ENCODE measurements around the gene BARX1.

The BARX1 gene

GRCh38 chr9:93917121-93917853 is 37.9 kb downstream of the BARX1 start:
- no peak for DNase-seq (ENCODE audit: low read depth, low spot score)

DNA sequence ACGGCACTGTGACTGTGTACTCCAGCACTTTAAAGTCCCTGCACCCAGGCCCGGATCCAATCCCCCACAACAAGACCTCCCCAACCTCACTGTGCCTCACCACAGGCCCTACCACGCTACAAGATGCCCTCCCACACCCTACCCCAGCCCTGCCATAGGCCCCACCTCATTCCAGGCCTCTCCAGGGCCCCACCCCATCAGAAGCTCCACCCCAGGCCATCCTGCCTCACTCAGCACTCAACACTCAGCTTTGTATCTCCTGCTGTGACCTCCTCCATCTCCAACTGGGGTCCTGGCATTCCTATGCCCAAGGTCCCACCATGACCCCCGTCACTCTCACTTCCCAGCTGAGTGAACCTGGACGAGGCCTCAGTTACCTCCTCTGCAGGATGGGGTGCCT is 38.8 kb downstream of the BARX1 start:
- no peak for DNase-seq (ENCODE audit: low read depth, low spot score)

DNA sequence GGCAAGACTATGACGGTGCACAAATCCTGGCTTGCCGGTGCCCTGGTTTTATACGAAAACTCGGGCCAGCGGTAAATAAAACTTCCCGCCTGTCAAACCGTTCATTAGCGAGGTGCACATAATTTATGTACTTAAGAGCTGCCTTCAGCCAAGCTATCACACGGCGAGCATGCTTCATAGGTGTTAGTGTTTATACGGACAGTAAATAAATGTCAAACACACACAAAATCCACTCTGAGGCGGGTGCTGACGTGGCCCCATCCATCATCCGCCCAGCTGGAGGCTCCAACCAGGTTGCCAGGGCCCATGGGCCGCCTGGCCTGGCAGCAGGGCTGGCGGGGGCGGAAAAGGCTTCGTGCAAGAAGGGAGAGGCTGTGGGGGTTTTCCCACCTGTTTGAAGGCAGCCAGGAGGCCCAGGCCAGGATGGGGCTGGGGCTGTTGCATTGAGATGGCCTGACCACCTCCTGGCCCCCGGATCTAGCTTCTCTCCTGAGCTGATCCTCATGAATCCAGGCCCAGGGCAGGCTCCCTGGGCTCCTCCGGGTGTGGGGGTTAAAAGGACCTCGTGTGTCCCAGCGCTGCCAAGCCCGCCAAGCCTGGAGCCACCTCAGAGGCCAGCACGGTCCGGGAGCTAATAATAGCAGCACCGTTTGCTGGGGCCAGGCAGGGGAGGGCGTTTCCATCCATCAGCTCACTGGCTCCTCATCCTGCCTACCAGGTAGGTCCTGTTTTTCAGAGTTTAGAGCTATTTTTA is 43.2 kb downstream of the BARX1 start:
- DNase-seq (ENCODE audit: low read depth, low spot score), result no peak

DNA sequence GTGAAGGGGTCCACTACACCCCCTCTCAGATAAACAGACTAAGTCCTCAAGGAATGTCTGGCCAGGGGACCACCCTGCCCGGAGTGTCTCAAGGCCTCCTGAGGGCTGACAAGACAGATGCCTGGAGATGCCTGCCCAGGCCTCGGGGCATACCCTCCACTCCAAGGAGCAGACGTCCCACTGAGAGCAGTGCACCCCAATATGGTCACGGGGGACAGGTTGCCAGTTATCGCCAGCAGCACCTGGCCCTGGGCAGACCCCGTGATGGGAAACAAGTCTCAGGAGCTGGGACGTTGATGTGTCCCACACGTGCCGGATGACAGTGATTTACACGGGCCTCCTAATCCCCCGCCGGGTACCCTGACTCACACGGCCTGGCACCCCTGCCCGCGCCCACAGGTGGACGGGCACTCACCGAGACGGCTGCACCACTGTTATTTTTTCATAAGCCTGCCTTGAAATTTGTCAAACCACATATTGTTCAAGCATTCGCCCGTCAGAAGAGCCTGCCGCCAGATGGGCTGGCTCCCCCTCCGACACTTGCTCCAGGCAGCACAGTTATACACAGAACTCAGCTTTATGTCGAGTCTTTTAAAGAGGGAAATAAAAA is 43.9 kb downstream of the BARX1 start:
- no peak for DNase-seq (ENCODE audit: low read depth, low spot score)

GRCh38 chr9:93910598-93910997 is 44.6 kb downstream of the BARX1 start:
- DNase-seq (ENCODE audit: low read depth, low spot score), result no peak

DNA sequence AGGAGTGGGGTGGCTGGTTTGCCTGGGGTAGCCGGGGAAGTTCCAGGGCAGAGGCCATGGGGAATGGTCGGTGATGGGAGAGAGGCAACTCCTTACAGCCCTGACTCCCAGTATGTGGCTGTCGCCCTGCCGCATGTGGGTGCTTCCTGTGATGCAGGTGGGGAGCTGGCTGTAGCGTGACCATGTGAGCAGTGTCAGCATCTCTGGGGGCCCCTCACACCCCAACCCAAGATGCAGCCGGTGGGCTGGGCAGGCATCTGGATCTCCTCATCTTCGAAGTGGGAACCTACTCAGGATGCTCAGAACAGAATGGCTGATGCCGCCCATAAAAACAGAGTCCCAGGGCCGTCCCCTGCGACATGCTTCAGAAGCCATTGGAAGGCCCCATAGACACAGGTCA is 45.0 kb downstream of the BARX1 start:
- no peak for DNase-seq (ENCODE audit: low read depth, low spot score)

DNA sequence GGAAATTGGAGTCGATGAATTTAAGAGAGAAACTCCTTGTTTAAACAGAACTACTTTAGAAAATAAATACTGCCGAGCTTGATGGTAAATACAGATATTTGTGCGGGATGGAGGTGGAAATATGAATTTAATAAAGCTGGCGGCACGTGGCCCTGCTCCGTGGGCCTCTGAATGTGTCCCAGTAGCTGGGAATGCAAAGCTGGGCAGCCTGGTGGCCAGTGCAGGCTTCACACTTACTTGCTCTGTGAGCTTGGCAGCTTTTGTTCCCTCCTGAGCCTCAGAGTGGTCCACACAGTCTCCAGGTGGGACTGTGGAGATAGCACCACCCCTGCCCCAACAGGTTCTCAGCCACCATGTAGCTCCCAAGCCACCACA is 45.9 kb downstream of the BARX1 start:
- DNase-seq (ENCODE audit: low read depth, low spot score), result no peak

- DNase-seq (ENCODE audit: low read depth, low spot score), result no peak
Measured at GRCh38 chr9:93908591-93909241, 46.4 kb downstream of the BARX1 start.

GRCh38 chr9:93907551-93908199 is 47.5 kb downstream of the BARX1 start:
- DNase-seq (ENCODE audit: low read depth, low spot score), result no peak

- no peak for DNase-seq (ENCODE audit: low read depth, low spot score)
Measured at GRCh38 chr9:93906195-93906880, 48.8 kb downstream of the BARX1 start.

GRCh38 chr9:93905473-93906133 is 49.6 kb downstream of the BARX1 start:
- no peak for DNase-seq (ENCODE audit: low read depth, low spot score)

- DNase-seq (ENCODE audit: low read depth, low spot score), result no peak
Measured at GRCh38 chr9:93904649-93905472, 50.3 kb downstream of the BARX1 start.

DNA sequence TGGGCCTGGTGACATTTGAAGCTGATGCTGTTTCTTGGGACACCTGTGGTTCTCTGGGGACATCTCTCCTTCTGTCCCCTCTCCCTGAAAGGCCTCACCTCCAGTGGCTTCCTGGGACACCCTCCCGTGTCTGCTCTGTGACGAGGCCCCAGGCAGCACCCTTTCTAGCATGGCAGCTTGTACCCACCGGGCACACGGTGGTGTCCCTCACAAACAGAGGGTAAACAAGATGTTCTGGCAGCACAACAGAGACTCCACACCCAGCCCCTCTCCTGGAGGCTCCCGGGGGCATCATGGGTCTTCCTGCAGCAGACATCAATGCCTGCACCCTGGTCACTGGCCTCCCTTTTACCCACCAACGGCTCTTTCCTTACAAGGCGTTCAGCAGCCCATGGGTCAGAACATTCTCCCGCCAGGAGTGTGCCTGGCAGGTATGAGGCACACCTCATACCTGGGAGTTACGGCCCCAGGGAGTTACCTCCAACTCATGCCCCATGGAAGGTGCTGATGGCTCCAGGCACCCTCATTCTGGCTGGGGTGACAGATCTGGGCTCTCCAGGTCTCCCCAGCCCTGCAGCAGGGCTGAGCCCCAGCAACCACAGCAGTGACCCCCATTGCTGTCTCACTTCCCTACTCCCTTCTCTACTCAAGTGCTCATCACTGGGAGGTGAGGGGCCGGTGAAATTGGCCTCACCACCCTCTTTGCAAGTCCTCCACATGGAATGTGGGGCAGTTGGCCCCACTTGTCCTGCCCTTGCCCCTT is 51.1 kb downstream of the BARX1 start:
- DNase-seq (ENCODE audit: low read depth, low spot score), result no peak

GRCh38 chr9:93902780-93903655 is 52.1 kb downstream of the BARX1 start:
- DNase-seq (ENCODE audit: low read depth, low spot score), result no peak

- DNase-seq (ENCODE audit: low read depth, low spot score), result no peak
Measured at GRCh38 chr9:93902051-93902779, 52.9 kb downstream of the BARX1 start.
